OCI-LY7 (cell line): ENCODE measurements around the gene SAXO1.
"Not testable (repeated sequence)": the region's sequence is repeated elsewhere in the genome, so short reads cannot be mapped to it uniquely, and the experiment has no call there.

Experiments
- EZH2phosphoT487 ChIP-seq: fragments of 200-600 bp; sonication (generic); IDR thresholded peaks from 2 replicates; pipeline ENCODE4 v1.6.1; 2018; ENCODE audit warnings: low read depth, borderline replicate concordance, mild to moderate bottlenecking, mixed run types, antibody characterized with exemption, low read length, moderate library complexity, mixed read lengths
- TF ChIP-seq, protein P1 (sequence below): fragments of 200-600 bp; sonication (generic); conservative IDR thresholded peaks from 2 replicates; pipeline ENCODE4 v1.5.1; 2014; ENCODE audit warnings: mild to moderate bottlenecking, antibody characterized with exemption, low read length, moderate library complexity, mixed read lengths

DNA sequence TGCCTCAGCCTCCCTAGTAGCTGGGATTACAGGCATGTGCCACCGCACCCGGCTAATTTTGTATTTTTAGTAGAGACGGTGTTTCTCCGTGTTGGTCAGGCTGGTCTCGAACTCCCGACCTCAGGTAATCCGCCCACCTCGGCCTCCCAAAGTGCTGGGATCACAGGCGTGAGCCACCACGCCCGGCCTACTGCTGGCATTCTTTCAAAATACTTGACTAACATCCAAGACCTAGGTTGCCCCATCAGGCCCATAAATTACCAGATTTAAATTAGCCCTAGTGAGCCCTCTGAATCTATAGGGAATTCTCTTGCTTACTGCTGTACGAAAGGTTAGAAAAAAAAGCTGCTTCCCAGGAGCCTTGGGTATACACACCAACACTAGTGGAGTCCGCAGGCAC lies 102.4 kb downstream of the SAXO1 start:
- TF ChIP-seq, protein P1, sequence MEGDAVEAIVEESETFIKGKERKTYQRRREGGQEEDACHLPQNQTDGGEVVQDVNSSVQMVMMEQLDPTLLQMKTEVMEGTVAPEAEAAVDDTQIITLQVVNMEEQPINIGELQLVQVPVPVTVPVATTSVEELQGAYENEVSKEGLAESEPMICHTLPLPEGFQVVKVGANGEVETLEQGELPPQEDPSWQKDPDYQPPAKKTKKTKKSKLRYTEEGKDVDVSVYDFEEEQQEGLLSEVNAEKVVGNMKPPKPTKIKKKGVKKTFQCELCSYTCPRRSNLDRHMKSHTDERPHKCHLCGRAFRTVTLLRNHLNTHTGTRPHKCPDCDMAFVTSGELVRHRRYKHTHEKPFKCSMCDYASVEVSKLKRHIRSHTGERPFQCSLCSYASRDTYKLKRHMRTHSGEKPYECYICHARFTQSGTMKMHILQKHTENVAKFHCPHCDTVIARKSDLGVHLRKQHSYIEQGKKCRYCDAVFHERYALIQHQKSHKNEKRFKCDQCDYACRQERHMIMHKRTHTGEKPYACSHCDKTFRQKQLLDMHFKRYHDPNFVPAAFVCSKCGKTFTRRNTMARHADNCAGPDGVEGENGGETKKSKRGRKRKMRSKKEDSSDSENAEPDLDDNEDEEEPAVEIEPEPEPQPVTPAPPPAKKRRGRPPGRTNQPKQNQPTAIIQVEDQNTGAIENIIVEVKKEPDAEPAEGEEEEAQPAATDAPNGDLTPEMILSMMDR, result not testable (repeated sequence)
- not testable (repeated sequence) for TF ChIP-seq EZH2phosphoT487
